OCI-LY7 (cell line): Measurements from ENCODE around the gene COL16A1.

Experiments
- CTCF ChIP-seq: fragments of 200-600 bp; sonication (generic); conservative IDR thresholded peaks from 2 replicates; pipeline ENCODE4 v1.5.1; 2014; ENCODE audit warnings: mild to moderate bottlenecking, antibody characterized with exemption, low read length, moderate library complexity, mixed read lengths
- EZH2phosphoT487 ChIP-seq: fragments of 200-600 bp; sonication (generic); IDR thresholded peaks from 2 replicates; pipeline ENCODE4 v1.6.1; 2018; ENCODE audit warnings: low read depth, borderline replicate concordance, mild to moderate bottlenecking, mixed run types, antibody characterized with exemption, low read length, moderate library complexity, mixed read lengths

GRCh38 chr1:31727849-31728248 is 24.0 kb upstream of the COL16A1 start:
- TF ChIP-seq CTCF = no peak
- no peak for TF ChIP-seq EZH2phosphoT487
